22Rv1 (cell line): ENCODE data around the gene RET.

Experiments
- H3K27ac ChIP-seq: fragments of 450-650 bp; 2 replicates; pipeline ENCODE4 v1.5.1; 2017
- ZFX ChIP-seq: fragments of 450-650 bp; IDR thresholded peaks from 2 replicates; pipeline ENCODE4 v1.6.1; 2017; ENCODE audit warnings: antibody characterized with exemption, borderline replicate concordance
- TF ChIP-seq, protein P1 (sequence below): fragments of 450-650 bp; IDR thresholded peaks from 2 replicates; pipeline ENCODE4 v1.5.1; 2017; ENCODE audit warnings: mild to moderate bottlenecking

The RET gene

GRCh38 chr10:43115881-43116595 is 39.2 kb downstream of the RET start:
- no peak overlapping the region for H3K27ac ChIP-seq
- TF ChIP-seq, protein P1, sequence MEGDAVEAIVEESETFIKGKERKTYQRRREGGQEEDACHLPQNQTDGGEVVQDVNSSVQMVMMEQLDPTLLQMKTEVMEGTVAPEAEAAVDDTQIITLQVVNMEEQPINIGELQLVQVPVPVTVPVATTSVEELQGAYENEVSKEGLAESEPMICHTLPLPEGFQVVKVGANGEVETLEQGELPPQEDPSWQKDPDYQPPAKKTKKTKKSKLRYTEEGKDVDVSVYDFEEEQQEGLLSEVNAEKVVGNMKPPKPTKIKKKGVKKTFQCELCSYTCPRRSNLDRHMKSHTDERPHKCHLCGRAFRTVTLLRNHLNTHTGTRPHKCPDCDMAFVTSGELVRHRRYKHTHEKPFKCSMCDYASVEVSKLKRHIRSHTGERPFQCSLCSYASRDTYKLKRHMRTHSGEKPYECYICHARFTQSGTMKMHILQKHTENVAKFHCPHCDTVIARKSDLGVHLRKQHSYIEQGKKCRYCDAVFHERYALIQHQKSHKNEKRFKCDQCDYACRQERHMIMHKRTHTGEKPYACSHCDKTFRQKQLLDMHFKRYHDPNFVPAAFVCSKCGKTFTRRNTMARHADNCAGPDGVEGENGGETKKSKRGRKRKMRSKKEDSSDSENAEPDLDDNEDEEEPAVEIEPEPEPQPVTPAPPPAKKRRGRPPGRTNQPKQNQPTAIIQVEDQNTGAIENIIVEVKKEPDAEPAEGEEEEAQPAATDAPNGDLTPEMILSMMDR = no peak
- no peak for TF ChIP-seq ZFX

GRCh38 chr10:43116596-43116995 is 39.7 kb downstream of the RET start:
- H3K27ac ChIP-seq = no peak overlapping the region
- TF ChIP-seq, protein P1 = no peak
- no peak for TF ChIP-seq ZFX

DNA sequence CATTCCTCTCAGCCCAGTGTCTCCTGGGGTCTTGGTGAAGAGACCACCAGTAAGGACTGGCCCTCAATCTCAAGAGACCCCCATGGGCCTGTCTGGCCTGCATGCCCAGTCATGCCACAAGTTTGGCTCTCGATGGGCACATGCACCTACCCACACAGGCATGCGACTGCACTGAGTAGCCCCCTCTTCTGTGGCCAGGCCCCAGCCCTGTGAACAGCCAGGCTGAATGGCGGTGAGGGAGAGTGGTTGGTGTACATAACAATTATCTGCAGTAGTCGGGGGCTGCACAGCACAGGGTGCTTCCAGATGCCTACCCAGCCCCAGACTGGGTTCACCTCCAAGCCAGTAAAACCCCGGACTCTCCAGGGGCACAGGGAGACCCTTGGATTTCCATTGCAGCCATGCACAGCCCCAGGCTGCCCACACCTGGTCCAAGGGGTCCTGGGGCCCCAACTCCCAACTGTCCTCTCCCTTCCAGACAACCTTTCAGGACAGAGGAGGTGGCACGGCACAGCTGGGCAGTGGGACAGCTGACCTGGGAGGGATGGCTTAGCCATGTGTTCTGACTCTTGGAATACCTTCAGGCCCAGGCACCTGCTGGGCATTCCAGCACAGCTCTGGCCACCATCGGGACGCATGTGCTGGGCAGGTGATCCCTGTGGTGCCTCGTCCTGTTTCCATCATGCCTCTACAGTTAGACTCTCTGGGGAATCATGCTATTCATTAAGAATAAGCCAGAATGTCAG is 40.3 kb downstream of the RET start:
- H3K27ac ChIP-seq = no peak overlapping the region
- TF ChIP-seq, protein P1 = no peak
- TF ChIP-seq ZFX = no peak

DNA sequence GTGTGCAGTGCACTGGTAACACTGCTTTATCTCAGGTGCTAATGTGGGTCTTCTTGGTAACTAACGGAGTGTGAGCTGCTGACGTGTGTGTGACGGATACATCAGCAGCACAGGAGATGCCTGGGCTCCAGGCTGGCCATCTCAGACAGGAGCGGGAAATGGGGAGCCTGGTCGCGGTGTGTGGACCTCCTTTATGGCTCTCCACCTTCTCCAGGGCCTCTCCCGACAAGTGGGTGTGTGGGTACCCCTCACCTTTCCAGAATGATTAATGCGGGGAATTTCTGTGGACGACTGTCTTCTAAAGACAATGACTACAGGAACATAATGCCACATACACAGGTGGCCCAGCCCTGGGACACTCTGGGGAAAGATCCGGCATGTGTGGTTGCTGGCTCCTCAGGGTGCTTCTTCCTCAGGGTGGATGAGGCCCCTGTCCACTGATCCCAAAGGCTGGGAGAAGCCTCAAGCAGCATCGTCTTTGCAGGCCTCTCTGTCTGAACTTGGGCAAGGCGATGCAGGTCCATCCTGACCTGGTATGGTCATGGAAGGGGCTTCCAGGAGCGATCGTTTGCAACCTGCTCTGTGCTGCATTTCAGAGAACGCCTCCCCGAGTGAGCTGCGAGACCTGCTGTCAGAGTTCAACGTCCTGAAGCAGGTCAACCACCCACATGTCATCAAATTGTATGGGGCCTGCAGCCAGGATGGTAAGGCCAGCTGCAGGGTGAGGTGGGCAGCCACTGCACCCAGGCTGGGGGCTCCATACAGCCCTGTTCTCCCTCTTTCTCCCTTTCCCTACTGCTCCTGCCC is 41.1 kb downstream of the RET start:
- TF ChIP-seq, protein P1 = no peak
- no peak for TF ChIP-seq ZFX
- no peak overlapping the region for H3K27ac ChIP-seq

DNA sequence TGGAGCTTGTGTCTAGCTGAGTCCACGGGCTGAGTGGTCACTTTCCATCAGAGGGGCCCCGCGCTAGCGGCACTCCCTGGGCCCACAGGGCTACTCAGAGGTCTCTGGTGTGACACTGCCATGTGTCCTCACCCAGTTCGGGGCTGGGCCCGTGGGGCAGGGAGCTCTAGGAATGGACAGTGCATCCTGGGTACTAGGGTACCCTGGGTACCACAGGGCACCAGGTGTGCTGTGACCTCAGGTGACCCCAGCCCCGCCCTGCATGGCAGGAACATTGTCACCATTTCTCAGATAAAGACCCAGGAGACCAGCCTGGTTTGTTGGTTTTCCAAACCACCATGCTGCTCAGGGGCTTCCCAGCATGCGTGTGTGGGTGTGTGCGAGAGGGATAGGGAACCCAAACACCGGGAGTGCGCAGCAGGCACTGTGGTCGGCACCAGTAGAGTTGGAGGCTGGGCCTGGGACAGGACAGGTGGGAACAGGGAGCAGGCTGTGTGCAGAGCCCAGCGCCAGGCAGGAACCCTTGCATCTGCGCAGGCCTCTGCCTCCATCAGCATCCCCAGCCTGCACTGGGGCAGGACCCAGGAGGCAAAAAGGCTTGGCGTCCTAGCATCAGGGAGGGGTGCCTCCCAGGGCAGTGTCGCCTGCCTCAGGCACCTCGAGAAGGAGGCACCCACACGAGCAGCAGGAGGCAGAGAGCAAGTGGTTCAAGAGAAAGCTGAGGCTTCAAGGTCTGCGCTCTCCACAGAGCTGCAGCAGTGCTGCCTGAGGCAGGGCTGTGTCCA is 42.0 kb downstream of the RET start:
- no peak for TF ChIP-seq ZFX
- TF ChIP-seq, protein P1 = no peak
- H3K27ac ChIP-seq = no peak overlapping the region

- TF ChIP-seq, protein P1 = no peak
- TF ChIP-seq ZFX = no peak
- no peak overlapping the region for H3K27ac ChIP-seq
Measured at GRCh38 chr10:43119416-43120115, 42.7 kb downstream of the RET start.
